HEK293T (cell line): Measurements from ENCODE around the gene NINL.

Source experiments
- CTCF ChIA-PET: fragments of 350-600 bp; formaldehyde crosslinking; extraction: SDS; loops from one replicate; lab custom pipeline; 2021; ENCODE audit warnings: antibody characterized with exemption, inconsistent platforms; lab: Yijun Ruan, JAX
- POLR2A ChIA-PET: fragments of 350-600 bp; formaldehyde crosslinking; extraction: SDS; loops from one replicate; lab custom pipeline; 2020; ENCODE audit warnings: antibody characterized with exemption, inconsistent platforms; lab: Yijun Ruan, JAX
- DNase-seq: peaks from one replicate; pipeline ENCODE4 v3.0.0; 2012; ENCODE audit warnings: mixed read lengths; ENCODE audit errors: extremely low spot score
- ARNT ChIP-seq: fragments of 450-650 bp; IDR thresholded peaks from 2 replicates; pipeline ENCODE4 v1.6.1; 2017; ENCODE audit warnings: mild to moderate bottlenecking
- BHLHE40 ChIP-seq: fragments of 450-650 bp; IDR thresholded peaks from 2 replicates; pipeline ENCODE4 v1.6.1; 2016; ENCODE audit warnings: mild to moderate bottlenecking, moderate library complexity, borderline replicate concordance
- CTBP1 ChIP-seq: fragments of 450-650 bp; IDR thresholded peaks from 2 replicates; pipeline ENCODE4 v1.6.1; 2016; ENCODE audit warnings: borderline replicate concordance
- ELF4 ChIP-seq: fragments of 450-650 bp; IDR thresholded peaks from 2 replicates; pipeline ENCODE4 v1.6.1; 2017; ENCODE audit warnings: antibody characterized with exemption
- FOXA1 ChIP-seq: fragments of 450-650 bp; IDR thresholded peaks from 2 replicates; pipeline ENCODE4 v1.6.1; 2016; ENCODE audit warnings: mild to moderate bottlenecking
- FOXK2 ChIP-seq: fragments of 450-650 bp; IDR thresholded peaks from 2 replicates; pipeline ENCODE4 v1.6.1; 2016; ENCODE audit warnings: mild to moderate bottlenecking
- FOXM1 ChIP-seq: fragments of 450-650 bp; IDR thresholded peaks from 2 replicates; pipeline ENCODE4 v1.6.1; 2017; ENCODE audit warnings: mild to moderate bottlenecking, borderline replicate concordance
- HDGF ChIP-seq: fragments of 450-650 bp; IDR thresholded peaks from 2 replicates; pipeline ENCODE4 v1.6.1; 2017; ENCODE audit warnings: antibody characterized with exemption, borderline replicate concordance
- L3MBTL2 ChIP-seq: fragments of 450-650 bp; conservative IDR thresholded peaks from 2 replicates; pipeline ENCODE4 v1.6.1; 2016; ENCODE audit warnings: mild to moderate bottlenecking
- LEF1 ChIP-seq: fragments of 450-650 bp; IDR thresholded peaks from 2 replicates; pipeline ENCODE4 v1.6.1; 2017; ENCODE audit warnings: mild to moderate bottlenecking, borderline replicate concordance
- NFRKB ChIP-seq: fragments of 450-650 bp; IDR thresholded peaks from 2 replicates; pipeline ENCODE4 v1.6.1; 2016; ENCODE audit warnings: mild to moderate bottlenecking, moderate library complexity
- PKNOX1 ChIP-seq: fragments of 450-650 bp; IDR thresholded peaks from 2 replicates; pipeline ENCODE4 v1.6.1; 2016
- SP1 ChIP-seq: fragments of 450-650 bp; IDR thresholded peaks from 2 replicates; pipeline ENCODE4 v1.6.1; 2017
- SUZ12 ChIP-seq: fragments of 450-650 bp; IDR thresholded peaks from 2 replicates; pipeline ENCODE4 v1.6.1; 2016; ENCODE audit warnings: mild to moderate bottlenecking
- TARDBP ChIP-seq: fragments of 450-650 bp; IDR thresholded peaks from 2 replicates; pipeline ENCODE4 v1.6.1; 2016
- ZNF384 ChIP-seq: fragments of 450-650 bp; IDR thresholded peaks from 2 replicates; pipeline ENCODE4 v1.6.1; 2016

NINL gene

GRCh38 chr20:25496165-25496967 lies 89.0 kb downstream of the NINL start:
- DNase-seq, result no peak
- ChIA-PET CTCF (no interaction called here), POLR2A (no interaction called here)
- TF ChIP-seq ARNT (no peak), FOXK2 (no peak), FOXM1 (no peak), SUZ12 (no peak), LEF1 (no peak), TARDBP (no peak), NFRKB (no peak), SP1 (no peak), FOXA1 (no peak), ELF4 (no peak), HDGF (no peak), L3MBTL2 (no peak), ZNF384 (no peak), CTBP1 (no peak), BHLHE40 (no peak), PKNOX1 (no peak)

GRCh38 chr20:25495189-25495824 lies 90.0 kb downstream of the NINL start:
- no peak for TF ChIP-seq ZNF384
- no peak for TF ChIP-seq ELF4
- no peak for TF ChIP-seq CTBP1
- no peak for TF ChIP-seq SP1
- no peak for TF ChIP-seq L3MBTL2
- no peak for TF ChIP-seq SUZ12
- TF ChIP-seq FOXK2, result no peak
- no peak for TF ChIP-seq HDGF
- no peak for TF ChIP-seq BHLHE40
- no peak for TF ChIP-seq PKNOX1
- TF ChIP-seq ARNT, result no peak
- TF ChIP-seq TARDBP, result no peak
- TF ChIP-seq FOXM1, result no peak
- ChIA-PET POLR2A (no interaction called here), CTCF (no interaction called here)
- no peak for DNase-seq

- CTCF ChIA-PET, result no interaction called here
- POLR2A ChIA-PET, result no interaction called here
- DNase-seq, result no peak
- TF ChIP-seq ZNF384, result no peak
- TF ChIP-seq TARDBP, result no peak
- TF ChIP-seq NFRKB, result no peak
- TF ChIP-seq L3MBTL2, result no peak
- no peak for TF ChIP-seq ARNT
- TF ChIP-seq HDGF, result no peak
- TF ChIP-seq CTBP1, result no peak
- TF ChIP-seq PKNOX1, result no peak
- no peak for TF ChIP-seq SUZ12
- TF ChIP-seq BHLHE40, result no peak
- no peak for TF ChIP-seq FOXA1
- TF ChIP-seq SP1, result no peak
- no peak for TF ChIP-seq LEF1
- TF ChIP-seq ELF4, result no peak
- no peak for TF ChIP-seq FOXM1
- TF ChIP-seq FOXK2, result no peak
Observed at GRCh38 chr20:25494506-25495188, 90.7 kb downstream of the NINL start.

- TF ChIP-seq PKNOX1 (no peak), SUZ12 (no peak), ARNT (no peak), L3MBTL2 (no peak), LEF1 (no peak), ZNF384 (no peak), TARDBP (no peak), FOXM1 (no peak), NFRKB (no peak), HDGF (no peak), FOXA1 (no peak), ELF4 (no peak)
- ChIA-PET POLR2A (no interaction called here), CTCF (no interaction called here)
- no peak for DNase-seq
Observed at GRCh38 chr20:25493748-25494505, 91.4 kb downstream of the NINL start.

GRCh38 chr20:25493137-25493536 lies 92.2 kb downstream of the NINL start:
- no peak for DNase-seq
- POLR2A ChIA-PET, result no interaction called here
- CTCF ChIA-PET, result no interaction called here
- TF ChIP-seq L3MBTL2 (no peak), FOXK2 (no peak), SUZ12 (no peak), FOXA1 (no peak)
